Endothelial cell of umbilical vein (primary cell): ENCODE results near the gene KLK13. TPM values are rescaled to one million over a fixed set of nuclear protein-coding genes. Genes with fewer than 3 reads are reported as not detected.

Source experiments
- BruUV-seq: library from RNA; stranded (reverse); fragments of 400-500 nt; replicated peaks from 2 replicates; lab custom pipeline; 2021; lab: Mats Ljungman, UMichigan
- CTCF ChIA-PET: fragments of 300-600, 350-600 bp; sonication (Branson Sonifier 250); formaldehyde crosslinking; loops from one replicate; lab custom pipeline; 2021; ENCODE audit warnings: antibody characterized with exemption, inconsistent platforms; lab: Charles Lee
- POLR2A ChIA-PET: fragments of 300-600, 350-600 bp; sonication (Branson Sonifier 250); formaldehyde crosslinking; loops from one replicate; lab custom pipeline; 2021; ENCODE audit warnings: antibody characterized with exemption, inconsistent platforms; lab: Charles Lee
- DNase-seq: peaks from one replicate; pipeline ENCODE4 v3.0.0-alpha.2; 2011; ENCODE audit warnings: low read depth, low spot score
- FAIRE-seq: peaks from 2 replicates; lab custom pipeline; 2011; peaks lifted over from hg19 to GRCh38; lab: Jason Lieb, UNC
- H2AFZ ChIP-seq: 2 replicates; pipeline ENCODE4 v1.6.0; 2012; ENCODE audit warnings: low read depth, low read length, control low read depth, inconsistent platforms
- H3K27ac ChIP-seq: 2 replicates; pipeline ENCODE4 v1.5.1; 2011; ENCODE audit warnings: low read depth, mild to moderate bottlenecking, control low read depth, low read length, moderate library complexity; ENCODE audit not compliant: insufficient read depth
- H3K27me3 ChIP-seq, 2 experiments: 2 replicates each; pipeline versions ENCODE4 v1.6.0 to v1.6.1; 2011; ENCODE audit warnings: low read length in 2 of 2, mixed read lengths in 1 of 2; ENCODE audit not compliant: control insufficient read depth in 2 of 2, insufficient read depth in 2 of 2
- H3K36me3 ChIP-seq, 2 experiments: 2 replicates in 1 of 2; 3 replicates in 1 of 2; pipeline ENCODE4 v1.5.1; 2011; ENCODE audit warnings: low read length in 2 of 2, mild to moderate bottlenecking in 1 of 2, moderate library complexity in 1 of 2; ENCODE audit not compliant: control insufficient read depth in 2 of 2, insufficient read depth in 2 of 2; ENCODE audit errors: extremely low read depth in 1 of 2
- H3K4me1 ChIP-seq: 3 replicates; pipeline ENCODE4 v1.5.1; 2011; ENCODE audit warnings: mild to moderate bottlenecking, low read length; ENCODE audit not compliant: control insufficient read depth, insufficient read depth; ENCODE audit errors: extremely low read depth
- H3K4me2 ChIP-seq: 2 replicates; pipeline ENCODE4 v1.6.1; 2011; ENCODE audit warnings: low read length, control low read depth, mixed read lengths; ENCODE audit not compliant: insufficient read depth
- H3K4me3 ChIP-seq, 3 experiments: fragments of 200-600 bp in 1 of 3; sonication (generic), shearing (Covaris generic) in 1 of 3; replicated peaks in 1 of 3; 2 replicates each; pipeline ENCODE4 v1.5.1; 2011 to 2016; ENCODE audit warnings: control low read depth in 3 of 3, low read length in 3 of 3, mild to moderate bottlenecking in 2 of 3, inconsistent platforms in 1 of 3, low read depth in 1 of 3, moderate library complexity in 1 of 3; ENCODE audit not compliant: insufficient read depth in 1 of 3
- H3K79me2 ChIP-seq: 2 replicates; pipeline ENCODE4 v1.6.0; 2012; ENCODE audit warnings: low read length, inconsistent platforms; ENCODE audit not compliant: control insufficient read depth, insufficient read depth
- H3K9ac ChIP-seq: replicated peaks from 2 replicates; pipeline ENCODE3; 2011; ENCODE audit warnings: low read length, control low read depth; ENCODE audit not compliant: insufficient read depth; ENCODE audit errors: extremely low read depth
- H3K9me1 ChIP-seq: replicated peaks from 3 replicates; pipeline ENCODE4 v1.6.0; 2011; ENCODE audit warnings: mild to moderate bottlenecking, low read length; ENCODE audit not compliant: control insufficient read depth, insufficient read depth; ENCODE audit errors: extremely low read depth
- H3K9me3 ChIP-seq: replicated peaks from 2 replicates; pipeline ENCODE4 v1.5.1; 2012; ENCODE audit warnings: low read length, inconsistent platforms; ENCODE audit not compliant: control insufficient read depth, insufficient read depth
- H4K20me1 ChIP-seq: replicated peaks from 2 replicates; pipeline ENCODE3; 2011; ENCODE audit warnings: mild to moderate bottlenecking, low read length; ENCODE audit not compliant: control insufficient read depth, insufficient read depth; ENCODE audit errors: extremely low read depth
- CTCF ChIP-seq, 2 donors: IDR thresholded peaks; 1 replicate in 1 of 2; 2 replicates in 1 of 2; pipeline ENCODE4 v1.5.1; 2011; ENCODE audit warnings: low read length in 2 of 2, mild to moderate bottlenecking in 2 of 2, moderate library complexity in 2 of 2, control low read depth in 1 of 2, inconsistent platforms in 1 of 2, low read depth in 1 of 2; ENCODE audit not compliant: insufficient read depth in 1 of 2; ENCODE audit errors: extremely low read depth in 1 of 2
- EZH2 ChIP-seq: IDR thresholded peaks from 2 replicates; pipeline ENCODE4 v1.6.1; 2012; ENCODE audit warnings: borderline replicate concordance, low read depth, mild to moderate bottlenecking, moderate library complexity, low read length, inconsistent platforms; ENCODE audit not compliant: severe bottlenecking
- FOS ChIP-seq: IDR thresholded peaks from 2 replicates; pipeline ENCODE4 v1.6.1; 2011; ENCODE audit warnings: mild to moderate bottlenecking, low read length, moderate library complexity, borderline replicate concordance; ENCODE audit not compliant: insufficient read depth
- GATA2 ChIP-seq: IDR thresholded peaks from 2 replicates; pipeline ENCODE4 v1.7.0; 2011; ENCODE audit warnings: low read depth, mild to moderate bottlenecking, moderate library complexity, mixed read lengths, low read length; ENCODE audit not compliant: insufficient read length, insufficient read depth
- JUN ChIP-seq: IDR thresholded peaks from 2 replicates; pipeline ENCODE4 v1.6.1; 2011; ENCODE audit warnings: borderline replicate concordance, low read depth; ENCODE audit not compliant: insufficient read length, insufficient read depth
- MAX ChIP-seq: IDR thresholded peaks from 2 replicates; pipeline ENCODE4 v1.6.1; 2011; ENCODE audit not compliant: insufficient read depth, insufficient read length
- MYC ChIP-seq: IDR thresholded peaks from one replicate; pipeline ENCODE4 v1.6.1; 2011; ENCODE audit warnings: mild to moderate bottlenecking, low read depth, low read length
- POLR2A ChIP-seq: IDR thresholded peaks from 2 replicates; pipeline ENCODE4 v1.6.1; 2012; ENCODE audit warnings: low read depth, mild to moderate bottlenecking, control low read depth, low read length
- POLR2AphosphoS5 ChIP-seq: IDR thresholded peaks from 2 replicates; pipeline ENCODE4 v1.6.1; 2012; ENCODE audit warnings: low read depth, mild to moderate bottlenecking, control low read depth, low read length, moderate library complexity; ENCODE audit not compliant: insufficient read depth
- dilution Hi-C: fragments of 300-500 bp; cut with MboI; formaldehyde crosslinking; loops from one replicate; pipeline ENCODE4 v1.15.0; 2019; ENCODE audit warnings: low sequenced_read_pairs; ENCODE audit not compliant: extremely low pct_ligation_motif_present
- intact Hi-C: fragments of 100-400 bp; cut with micrococcal nuclease; formaldehyde crosslinking; loops from one replicate; pipeline ENCODE4 v1.10.0; 2022
- polyA plus RNA-seq, 4 experiments: library from polyadenylated mRNA; depleted of rRNA in 3 of 4; stranded (reverse) in 3 of 4; unstranded in 1 of 4; fragments of >200 nt; gene quantifications; 2 replicates each; pipeline versions ENCODE4 v1.2.1 to v1.2.3, GENCODE V29; 2011 to 2012; ENCODE audit warnings: missing spikeins in 1 of 4
- total RNA-seq: library from RNA; stranded (reverse); gene quantifications from 2 replicates; pipeline ENCODE4 v1.2.3, GENCODE V29; 2021

KLK13 gene
- total and polyA plus RNA-seq, 2 donors (not counting 3 experiments of a cell fraction or from before 2014, with no cell fraction given) = not detected

DNA sequence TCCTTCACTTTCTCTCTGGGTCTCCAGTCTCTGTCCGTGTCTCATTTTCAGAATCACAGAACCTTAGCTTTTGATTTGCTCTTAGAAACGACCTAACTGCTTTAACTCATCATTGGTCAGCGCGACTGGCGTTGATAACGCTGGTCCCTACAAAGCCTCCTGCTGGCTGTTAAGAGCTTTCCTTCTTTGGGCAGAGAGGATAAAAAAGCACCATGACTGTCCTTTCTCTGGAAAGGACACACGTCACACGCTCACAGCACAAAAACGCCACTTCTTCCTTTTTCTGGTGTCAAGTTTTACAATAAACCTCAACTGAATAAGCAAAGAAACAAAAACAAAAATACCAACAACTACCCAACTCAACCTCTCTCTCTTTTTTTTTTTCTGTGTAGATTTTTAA, 28.4 kb downstream of the KLK13 start:
- H3K9me3 ChIP-seq = no peaks in the 10 kb centered on the region
- intact Hi-C loops = no loop called here
- TF ChIP-seq MAX (no peak), POLR2A (no peak), FOS (no peak), GATA2 (no peak), JUN (no peak), EZH2 (no peak), CTCF (IDR thresholded peaks at IDR 0.05; ENCODE audit: extremely low read depth in 1 of 2, insufficient read depth in 1 of 2, low read depth in 1 of 2, low read length in 2 of 2) (no peak), MYC (no peak), POLR2AphosphoS5 (no peak)
- H4K20me1 ChIP-seq = no peaks in the 10 kb centered on the region
- no peaks in the 10 kb centered on the region for H3K79me2 ChIP-seq
- H3K4me1 ChIP-seq = no peaks in the 10 kb centered on the region
- no peak for DNase-seq
- no peak for FAIRE-seq
- no peak overlapping the region for H3K9ac ChIP-seq
- dilution Hi-C loops = no loop called here
- ChIA-PET POLR2A (no interaction called here), CTCF (no interaction called here)
- no peaks in the 10 kb centered on the region for H3K36me3 ChIP-seq
- no TSS peak for BruUV-seq
- H3K9me1 ChIP-seq = no peaks in the 10 kb centered on the region
- H3K4me2 ChIP-seq = no peak overlapping the region
- no peak overlapping the region for H2AFZ ChIP-seq
- no peaks in the 10 kb centered on the region for H3K27me3 ChIP-seq
- no peak overlapping the region for H3K27ac ChIP-seq
- no peak overlapping the region for H3K4me3 ChIP-seq
